MV-4-11 (cell line): ENCODE results near the gene NOL8.

Experiments used
- DNase-seq: peaks from one replicate; lab custom pipeline; 2025; lab: John Stamatoyannopoulos, UW

The NOL8 gene

GRCh38 chr9:92266486-92266885 lies 58.7 kb downstream of the NOL8 start:
- no peak for DNase-seq

- DNase-seq, result peak; percentile 64
Measured at GRCh38 chr9:92265154-92265553, 60.0 kb downstream of the NOL8 start.

GRCh38 chr9:92263131-92263530 lies 62.0 kb downstream of the NOL8 start:
- DNase-seq, result no peak

GRCh38 chr9:92257327-92257726 lies 67.8 kb downstream of the NOL8 start:
- no peak for DNase-seq

GRCh38 chr9:92254381-92255337 lies 70.5 kb downstream of the NOL8 start:
- DNase-seq, result no peak

GRCh38 chr9:92253656-92254055 lies 71.5 kb downstream of the NOL8 start:
- DNase-seq, result no peak

GRCh38 chr9:92247981-92248380 lies 77.2 kb downstream of the NOL8 start:
- DNase-seq, result no peak
